ENCODE measurements around the gene GPM6B. TPM values are rescaled to one million over a fixed set of nuclear protein-coding genes. Genes with fewer than 3 reads are reported as not detected.

The GPM6B gene
- polyA plus RNA-seq, 1 donor: 18.1 TPM

DNA sequence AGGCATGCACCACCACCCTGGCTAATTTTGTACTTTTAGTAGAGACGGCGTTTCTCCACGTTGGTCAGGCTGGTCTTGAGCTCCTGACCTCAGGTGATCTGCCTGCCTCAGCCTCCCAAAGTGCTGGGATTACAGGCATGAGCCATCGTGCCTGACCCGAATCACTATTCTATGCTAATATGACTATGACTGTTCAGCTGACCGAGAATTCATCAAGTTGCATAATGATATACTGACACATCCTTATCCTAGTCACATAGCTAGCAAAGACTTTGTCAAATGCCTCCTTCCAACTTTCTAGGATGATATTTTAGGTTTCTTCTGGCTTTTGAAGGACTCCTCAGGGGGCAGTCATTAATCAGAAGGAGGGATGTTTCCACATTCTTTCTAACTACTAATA is 4.8 kb upstream of the GPM6B start:
- DNase-seq: no peak

DNA sequence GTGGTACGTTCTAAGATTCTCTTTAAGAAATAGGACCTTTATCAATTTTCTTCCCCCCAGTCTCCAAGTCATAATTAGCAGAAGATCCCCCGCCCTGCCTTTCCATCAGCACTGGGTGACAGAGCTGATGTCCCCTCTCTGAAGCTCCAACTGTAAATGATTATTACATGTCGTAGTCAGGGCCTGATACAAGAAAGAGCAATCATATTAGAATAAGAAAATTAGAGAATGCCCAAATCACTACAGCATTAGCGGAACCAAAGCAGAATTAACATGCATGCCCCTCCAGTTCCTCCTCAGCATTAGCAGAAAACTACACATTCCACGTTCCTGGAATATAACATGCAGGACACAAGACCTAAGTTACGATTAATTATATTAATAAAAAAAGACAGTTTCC is 717 bp downstream of the GPM6B start:
- DNase-seq: no peak

DNA sequence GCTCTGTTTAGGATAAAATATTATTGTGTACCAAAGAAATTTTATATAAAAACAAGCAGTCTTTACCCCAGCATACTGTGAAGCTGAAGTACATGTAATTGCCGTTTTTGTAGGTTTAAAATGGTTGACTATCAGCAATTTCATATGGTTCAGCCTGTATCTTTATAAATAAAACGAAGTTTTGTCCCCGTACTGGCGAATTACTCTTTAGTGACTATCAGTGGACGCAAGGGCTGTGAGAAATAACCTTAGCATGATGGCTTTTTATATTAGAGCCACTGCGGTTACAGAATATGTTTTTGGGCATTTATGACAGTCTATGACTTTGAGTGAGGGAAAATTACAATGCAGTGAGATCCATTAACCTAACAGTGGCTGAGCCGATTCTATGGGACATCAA is 1.2 kb downstream of the GPM6B start:
- no peak for DNase-seq

DNA sequence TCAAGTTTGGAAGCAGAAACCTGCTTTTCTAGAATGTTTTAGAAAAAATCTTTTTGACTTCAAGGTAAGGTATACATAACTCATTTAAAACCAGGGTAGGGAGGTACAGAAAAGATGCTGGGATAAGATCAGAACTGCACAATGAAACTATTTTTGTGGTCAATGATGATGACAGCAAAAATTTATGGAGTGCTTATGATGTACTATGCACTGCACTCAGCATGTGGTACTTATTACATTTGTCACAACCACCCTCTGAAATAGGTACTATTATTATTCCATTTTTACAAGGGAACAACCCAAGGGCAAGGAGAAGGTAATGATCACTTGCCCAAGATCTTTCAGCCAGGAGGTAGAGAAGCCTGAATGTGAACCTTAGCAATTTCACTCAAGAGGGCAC is 8.0 kb downstream of the GPM6B start:
- no peak for DNase-seq

DNA sequence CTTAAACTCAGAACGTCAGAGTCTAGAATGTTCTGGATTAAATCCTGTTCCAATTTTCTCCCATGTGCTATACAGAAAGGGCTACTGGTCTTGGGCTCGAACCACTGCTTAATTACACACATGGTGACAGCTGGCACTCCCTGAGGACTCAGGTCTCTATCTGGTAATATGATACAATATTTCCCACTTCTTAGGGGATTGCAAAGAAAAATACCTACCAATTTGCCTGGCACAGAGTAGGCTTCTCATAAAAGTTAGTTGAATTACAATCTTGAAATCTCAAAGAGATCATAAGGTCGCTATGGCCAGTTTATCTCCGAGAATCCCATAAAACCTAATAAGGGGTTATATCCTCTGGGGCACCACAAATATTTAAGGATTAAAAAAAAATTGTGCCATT is 8.6 kb downstream of the GPM6B start:
- DNase-seq: no peak

DNA sequence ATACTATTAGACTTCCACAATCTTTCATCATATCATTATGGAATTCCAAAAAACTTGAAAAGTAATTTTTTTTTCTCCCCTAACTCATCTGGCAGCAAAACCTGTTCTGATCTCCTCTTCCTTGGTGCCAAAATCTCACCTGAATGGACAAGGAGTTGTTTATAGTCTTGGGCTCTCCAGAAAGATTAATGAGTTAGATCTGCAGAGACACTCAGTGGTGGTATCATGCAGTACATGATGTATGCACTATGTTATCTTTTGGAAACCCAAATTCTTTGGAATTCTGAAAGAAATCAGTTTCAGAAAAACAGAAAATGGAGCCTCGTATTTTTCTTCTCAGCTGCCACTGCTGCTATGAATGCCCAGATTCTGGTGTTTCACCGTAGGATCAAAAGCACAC is 11.7 kb downstream of the GPM6B start:
- no peak for DNase-seq

DNA sequence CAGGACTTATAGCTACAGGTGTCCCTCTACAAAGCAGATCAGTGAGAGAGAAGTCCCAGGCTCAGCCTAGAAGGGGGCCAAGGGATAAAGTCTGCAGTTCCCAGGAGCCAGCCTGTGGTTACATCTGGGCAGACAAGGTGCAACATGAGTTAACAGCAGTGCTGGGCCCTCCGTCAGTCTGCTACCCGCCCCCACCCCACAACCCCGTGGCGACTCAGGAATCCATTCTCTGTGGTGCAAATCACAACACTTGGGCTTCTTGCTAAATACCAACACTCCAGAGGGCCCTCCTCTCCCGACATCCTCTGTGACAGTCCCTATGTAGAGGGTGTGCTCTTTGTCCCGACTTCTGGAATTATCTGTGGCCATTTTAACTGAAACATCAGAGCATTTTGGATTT is 13.8 kb downstream of the GPM6B start:
- no peak for DNase-seq

DNA sequence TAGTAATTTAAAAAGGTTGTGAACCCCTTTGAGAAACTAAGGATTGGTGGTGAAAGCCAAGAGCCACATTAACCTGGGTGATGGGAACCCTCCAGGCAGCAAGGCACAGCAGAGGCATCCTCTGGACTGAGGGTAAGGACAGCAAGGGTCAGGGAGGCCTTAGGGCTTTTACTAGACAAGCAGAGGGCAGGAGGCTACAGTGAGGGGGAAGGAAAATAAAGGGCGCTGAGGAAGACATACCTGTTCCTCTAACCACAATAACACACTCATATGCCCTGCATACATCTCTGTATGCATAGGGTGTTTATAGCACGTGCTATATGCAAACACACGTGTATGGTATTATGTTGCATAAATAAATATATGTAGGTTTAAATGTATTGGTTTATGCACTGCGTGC is 18.7 kb downstream of the GPM6B start:
- no peak for DNase-seq

DNA sequence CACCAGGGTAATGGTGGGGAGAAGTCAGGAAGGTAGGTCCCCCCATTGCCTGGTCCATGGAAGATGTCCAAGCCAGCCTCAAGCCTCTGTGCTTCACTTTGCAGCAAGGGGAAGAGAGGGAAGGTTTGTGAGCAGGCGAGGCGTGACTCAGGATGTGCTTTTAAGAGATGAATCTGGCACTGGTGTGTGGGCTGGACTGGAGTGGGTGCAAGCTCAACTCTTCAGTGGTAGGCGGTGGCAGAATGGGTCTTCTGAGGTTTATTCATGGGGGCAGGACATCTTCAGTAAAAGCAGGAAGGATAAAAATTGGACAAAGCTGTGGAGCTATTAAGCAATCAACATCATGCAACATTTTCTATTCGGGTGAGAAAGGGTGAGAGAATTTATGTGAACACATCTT is 19.4 kb downstream of the GPM6B start:
- DNase-seq: no peak

DNA sequence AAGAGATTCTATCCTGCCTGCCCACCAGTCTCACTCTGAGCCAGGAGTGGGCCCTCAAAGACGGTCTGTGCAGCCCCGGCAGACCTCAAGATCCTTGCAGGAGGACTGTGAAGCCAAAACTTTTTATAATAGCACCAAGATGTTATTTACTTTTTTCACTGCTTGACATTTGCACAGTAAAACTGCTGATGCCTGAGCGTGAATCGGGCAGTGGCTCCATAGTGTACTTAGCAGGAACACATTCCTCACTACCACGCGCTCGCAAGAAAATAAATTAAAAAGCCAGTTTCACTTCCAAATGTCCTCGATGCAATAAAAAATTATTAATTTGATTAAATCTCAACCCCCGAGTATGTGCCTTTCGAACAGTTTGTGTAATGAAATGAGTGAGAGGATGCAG is 22.5 kb downstream of the GPM6B start:
- no peak for DNase-seq

DNA sequence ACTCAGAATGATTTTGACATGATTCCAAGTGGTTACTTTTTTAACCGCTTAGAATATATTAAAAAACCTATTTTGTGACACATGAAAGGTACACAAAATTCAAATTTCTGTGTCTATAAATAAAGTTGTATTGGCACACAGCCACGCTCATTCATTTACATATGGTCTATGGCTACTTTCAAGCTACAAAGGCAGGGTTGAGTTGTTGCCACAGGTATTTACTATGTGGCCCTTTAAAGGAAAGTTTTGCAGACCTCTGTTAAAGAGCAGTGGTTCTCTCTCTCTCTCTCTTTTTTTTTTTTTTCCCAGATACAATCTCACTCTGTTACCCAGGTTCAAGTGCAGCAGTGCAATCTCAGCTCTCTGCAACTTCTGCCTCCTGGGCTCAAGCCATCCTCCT is 23.0 kb downstream of the GPM6B start:
- no peak for DNase-seq

DNA sequence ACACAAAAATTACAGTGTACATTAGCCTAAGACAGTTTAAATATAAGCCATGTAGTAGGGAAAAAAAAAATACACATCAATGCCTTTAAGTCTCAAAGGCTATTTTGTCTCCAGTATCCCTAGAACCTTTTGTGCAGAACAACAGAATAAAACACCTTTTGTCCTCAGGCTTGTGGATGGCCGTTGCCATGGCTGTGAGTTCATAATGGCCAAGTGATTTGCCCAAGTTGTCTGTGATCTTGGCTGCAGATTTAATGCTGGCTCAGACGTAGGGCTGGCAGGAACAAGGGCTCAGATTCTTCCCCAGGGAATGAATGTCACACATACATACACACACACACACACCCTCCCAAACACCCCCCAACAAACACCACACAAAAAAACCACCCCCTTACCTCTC is 25.3 kb downstream of the GPM6B start:
- DNase-seq: no peak

DNA sequence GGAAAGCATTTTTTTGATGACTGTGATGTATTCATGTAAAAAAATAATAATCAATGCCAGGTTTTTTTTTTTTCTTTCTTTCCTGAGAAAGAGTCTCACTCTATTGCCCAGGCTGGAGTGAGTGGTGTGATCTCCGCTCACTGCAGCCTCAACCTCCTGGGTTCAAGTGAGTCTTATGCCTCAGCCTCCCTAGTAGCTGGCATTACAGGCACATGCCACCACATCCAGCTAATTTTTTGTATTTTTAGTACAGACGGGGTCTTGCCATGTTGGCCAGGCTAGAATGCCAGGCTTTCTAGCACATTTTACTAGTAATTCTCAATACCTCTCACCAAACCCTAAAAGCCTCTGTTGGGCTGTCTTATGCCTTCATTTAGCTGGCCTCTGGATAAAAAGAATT is 25.7 kb downstream of the GPM6B start:
- DNase-seq: no peak

DNA sequence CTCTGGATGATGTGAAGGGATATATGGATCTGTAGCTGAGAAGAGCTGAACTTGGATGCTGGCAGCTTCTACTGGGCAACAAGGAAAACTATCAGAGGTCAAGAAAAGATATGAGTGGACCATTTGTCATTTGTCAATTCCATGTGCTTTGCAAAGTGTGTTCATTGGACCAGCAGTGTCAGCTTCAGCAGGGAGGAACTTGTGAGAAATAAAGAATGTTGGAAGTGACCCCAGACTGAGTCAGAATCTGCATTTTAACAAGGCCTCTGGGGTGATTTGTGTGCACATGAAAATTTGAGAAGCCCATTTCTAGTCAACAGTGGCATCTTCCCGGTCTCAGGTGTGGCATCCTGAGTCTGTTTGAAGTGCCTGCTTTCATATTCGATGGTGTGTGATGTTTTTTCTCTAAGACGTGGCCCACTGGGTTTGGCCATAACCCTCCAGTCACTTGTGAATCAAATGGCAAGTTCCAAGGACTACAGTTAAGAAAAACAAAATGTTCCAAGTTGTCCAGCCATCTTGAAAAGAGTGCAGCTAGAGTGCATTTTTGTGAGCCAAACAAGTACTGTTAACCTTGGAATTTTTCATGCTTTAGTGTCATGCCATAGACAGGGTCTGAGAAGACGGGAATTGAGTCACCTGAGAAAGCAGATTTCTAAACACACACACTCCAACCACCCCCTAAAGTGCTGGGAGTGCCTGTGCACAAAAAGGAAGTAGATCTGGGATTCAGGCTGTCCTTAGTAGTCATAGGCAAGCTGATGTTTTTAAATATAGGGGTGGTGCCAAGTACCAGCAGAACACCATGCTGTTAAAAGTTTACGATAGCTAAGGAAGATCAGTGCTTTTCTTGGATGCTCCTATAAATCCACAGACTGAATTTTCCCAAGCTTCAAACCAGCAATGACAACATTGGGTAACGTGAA is 26.4 kb downstream of the GPM6B start:
- no peak for DNase-seq

DNA sequence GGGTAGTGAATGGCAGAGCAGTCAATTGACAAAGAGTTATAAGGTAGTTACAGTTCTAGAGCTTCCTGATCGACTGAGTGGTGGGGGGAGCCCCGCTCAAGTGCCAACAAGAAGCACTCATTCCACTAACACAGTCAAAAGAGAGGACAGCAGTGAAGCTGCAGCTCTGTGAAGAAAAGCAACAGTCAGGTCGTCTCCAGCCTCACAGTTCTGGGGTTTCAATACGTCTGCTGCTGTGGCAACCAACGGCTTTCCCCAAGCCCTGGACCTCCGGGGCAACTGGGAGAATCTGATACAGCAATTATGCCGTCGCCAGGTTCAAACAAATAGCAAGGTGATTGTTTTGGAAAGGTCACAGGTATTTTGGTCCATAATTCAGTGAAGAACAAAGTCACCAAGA is 30.8 kb downstream of the GPM6B start:
- no peak for DNase-seq

DNA sequence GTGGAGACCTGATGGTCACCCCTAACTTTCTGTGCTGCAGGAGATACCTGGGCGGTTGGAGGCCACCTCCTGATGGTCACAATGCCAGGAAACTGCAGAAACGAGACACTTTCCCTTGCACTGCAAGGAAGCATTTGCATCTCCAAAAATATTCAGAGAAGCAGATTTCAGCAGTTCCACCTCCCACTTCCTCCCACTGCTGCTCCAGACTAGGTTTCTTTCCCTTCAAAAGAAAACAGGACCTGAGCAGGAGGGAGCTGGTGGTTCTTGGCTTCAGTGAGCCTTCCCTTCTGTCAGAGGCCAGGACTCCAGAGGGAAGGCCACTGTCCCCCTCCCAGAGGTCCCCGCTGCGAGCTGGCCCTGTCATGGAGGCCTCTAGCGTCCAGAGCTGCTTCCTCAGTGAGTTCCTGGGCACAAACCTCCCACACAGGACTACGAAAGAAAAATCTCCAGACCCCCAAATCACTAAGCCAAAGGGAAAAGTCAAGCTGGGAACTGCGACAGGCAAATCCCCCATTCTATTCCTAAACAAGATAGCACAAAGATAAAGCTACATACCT is 35.9 kb downstream of the GPM6B start:
- no peak for DNase-seq

DNA sequence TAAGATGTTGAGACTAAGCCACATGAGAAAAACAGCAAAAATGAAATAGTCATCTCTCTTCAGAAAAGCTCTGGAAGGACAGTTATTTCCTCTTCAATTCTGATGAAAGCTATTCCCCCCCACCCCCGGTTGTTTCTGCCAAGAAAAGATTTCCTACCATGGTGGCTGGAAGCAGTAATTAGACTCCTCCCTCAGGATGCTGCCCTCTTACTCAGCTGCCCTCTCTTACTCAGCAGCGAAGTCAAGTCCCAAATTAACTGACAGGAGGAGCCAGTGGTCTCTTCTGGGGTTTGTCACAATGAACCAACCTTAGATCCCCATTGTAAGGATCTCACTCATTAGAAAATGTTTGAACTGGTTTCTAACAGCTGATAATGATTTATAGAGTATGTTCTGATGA is 38.0 kb downstream of the GPM6B start:
- DNase-seq: no peak

DNA sequence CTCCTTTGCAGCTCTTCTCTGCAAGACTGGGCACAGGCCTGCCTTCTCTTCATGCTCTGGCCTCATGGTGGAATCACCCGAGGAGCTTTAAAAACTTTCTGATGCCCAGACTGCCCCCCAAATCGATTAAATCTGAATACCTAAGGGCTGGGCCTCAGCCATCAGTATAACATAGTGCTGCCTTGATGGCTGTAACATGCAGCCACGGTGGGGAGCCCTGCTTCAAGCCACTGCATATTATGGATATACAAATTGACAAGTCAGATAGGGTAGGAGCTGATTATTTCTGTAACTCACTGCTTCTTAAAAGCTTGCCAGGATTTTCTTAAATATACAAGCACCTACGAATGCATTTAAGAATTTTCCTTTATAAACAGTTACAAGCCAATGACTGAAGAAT is 40.5 kb downstream of the GPM6B start:
- no peak for DNase-seq

DNA sequence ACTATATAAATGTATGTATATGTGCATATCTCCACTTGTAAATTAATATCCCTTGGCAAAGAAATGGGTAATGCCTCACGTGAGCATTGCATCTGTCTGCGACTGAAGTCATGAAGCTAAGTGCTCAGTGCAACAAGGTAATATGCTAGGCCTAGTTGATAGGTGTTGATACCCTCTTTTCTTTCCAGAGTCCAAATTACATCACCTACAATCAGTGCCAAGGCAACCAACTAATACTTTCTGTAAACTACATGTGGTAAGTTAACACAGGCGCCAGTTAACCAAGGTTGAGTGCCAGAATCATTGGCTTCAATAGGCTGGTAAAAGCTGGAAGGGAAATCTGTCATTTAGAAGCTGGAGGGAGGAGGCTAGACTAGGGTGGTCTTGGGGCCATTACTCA is 41.1 kb downstream of the GPM6B start:
- no peak for DNase-seq

DNA sequence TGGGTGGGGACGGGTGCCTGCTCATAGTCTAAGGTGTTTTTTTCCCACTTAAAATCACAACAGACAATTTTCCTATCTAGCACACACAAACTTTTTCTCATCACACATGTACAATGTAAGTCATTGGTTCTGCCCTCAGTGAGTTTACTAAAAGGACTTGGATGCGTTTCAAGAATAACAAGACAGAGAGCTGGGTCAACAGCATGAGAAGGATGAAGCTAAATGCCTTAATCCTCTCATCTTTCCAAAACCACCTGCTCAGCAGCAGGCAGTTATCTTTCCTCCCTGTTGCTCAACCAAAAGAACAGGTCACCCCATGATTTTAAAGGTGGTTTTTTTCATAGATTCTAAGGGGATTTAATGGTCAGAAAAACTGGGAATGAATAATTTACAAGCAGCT is 42.2 kb downstream of the GPM6B start:
- no peak for DNase-seq

DNA sequence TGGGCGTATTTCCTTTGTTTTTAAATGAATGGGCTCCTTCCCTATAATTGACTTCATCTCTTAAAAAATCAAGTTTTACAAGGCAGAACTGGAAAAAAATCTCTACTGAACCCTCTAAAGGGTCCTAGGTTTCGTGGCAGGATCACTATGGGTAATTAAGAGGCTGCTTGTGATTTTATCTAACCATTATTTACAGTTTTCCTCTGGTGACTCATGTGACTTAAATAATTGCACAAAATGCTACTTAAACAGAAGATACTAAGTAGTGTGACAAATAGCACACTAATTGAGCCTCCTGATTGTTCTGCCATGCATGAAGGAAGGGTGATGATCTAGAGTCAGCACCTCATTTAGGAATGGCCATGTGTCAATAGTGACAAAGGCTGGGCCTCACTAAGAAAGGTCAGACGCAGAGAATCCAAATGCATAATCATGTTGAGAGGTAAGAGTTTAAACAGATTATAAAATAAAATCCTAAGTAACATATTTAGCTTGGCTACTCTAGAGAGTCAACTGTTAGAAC is 46.8 kb downstream of the GPM6B start:
- DNase-seq: no peak

DNA sequence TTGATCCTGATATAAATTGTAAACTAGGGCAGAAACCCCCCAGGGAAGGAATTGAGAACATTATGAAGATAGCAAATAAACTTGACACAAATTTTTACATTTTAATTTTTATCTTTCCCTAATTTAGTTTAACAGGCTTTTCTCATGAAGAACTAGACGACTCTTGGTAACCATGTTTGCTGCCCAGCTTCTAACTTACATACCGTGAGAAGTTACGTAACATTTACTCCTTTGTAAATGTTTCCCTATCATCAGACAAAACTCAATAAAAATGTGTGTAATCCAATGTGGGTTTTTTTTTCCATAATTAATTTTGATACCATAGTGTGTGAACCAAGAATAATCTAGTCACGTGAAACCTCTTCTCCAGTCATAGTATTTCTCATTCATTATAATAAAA is 48.0 kb downstream of the GPM6B start:
- no peak for DNase-seq

DNA sequence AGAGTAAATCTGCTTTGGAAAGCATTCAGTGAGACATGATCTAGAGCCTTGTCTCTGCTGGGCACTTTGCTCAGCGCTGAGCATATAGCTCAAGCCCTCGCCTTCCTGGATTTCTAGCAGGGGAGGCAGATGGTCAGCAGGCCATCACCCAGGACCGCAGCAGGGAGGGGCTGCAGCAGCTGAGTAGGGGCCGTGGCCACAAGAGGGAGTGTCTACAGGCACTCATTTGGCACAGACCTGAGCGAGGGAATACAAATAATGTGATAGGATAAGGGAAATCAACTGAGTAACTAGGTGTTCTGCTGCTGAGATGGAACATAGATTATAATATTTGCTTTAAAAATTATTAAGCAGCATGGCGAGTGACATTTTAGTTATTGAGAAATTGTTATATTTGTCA is 52.1 kb downstream of the GPM6B start:
- no peak for DNase-seq

DNA sequence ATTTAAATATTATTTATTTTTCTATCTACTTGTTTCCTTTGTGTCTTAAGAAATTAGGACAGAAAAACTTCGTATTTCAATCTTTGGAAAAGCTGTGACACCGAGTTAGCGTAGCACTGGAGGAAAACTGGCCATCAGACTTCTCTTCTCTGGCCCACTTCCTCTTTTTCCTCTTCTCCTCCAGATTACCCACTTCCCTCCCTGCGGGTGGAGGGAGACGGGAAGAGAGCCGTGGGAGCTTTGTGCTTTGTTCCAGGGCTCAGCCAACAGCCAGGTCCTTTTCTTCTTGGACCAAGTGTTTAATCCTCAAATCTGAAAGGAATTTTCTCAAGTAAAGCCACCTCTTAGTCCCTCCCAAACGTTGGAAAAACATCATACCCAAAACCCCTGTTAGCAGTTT is 52.6 kb downstream of the GPM6B start:
- DNase-seq: no peak
